HG03108 (cell line): ENCODE measurements around the gene ZBTB12.
A peak's percentile ranks its signal among the peaks of the same experiment; 100 is the strongest.
"Not testable (repeated sequence)": the region's sequence is repeated elsewhere in the genome, so short reads cannot be mapped to it uniquely, and the experiment has no call there.

Source experiments
- ATAC-seq: cut with Tn5 transposase; IDR thresholded peaks from one replicate; pipeline ENCODE4 v1.9.1; 2021; ENCODE audit warnings: moderate library complexity; ENCODE audit not compliant: unreplicated experiment

Gene ZBTB12, protein sequence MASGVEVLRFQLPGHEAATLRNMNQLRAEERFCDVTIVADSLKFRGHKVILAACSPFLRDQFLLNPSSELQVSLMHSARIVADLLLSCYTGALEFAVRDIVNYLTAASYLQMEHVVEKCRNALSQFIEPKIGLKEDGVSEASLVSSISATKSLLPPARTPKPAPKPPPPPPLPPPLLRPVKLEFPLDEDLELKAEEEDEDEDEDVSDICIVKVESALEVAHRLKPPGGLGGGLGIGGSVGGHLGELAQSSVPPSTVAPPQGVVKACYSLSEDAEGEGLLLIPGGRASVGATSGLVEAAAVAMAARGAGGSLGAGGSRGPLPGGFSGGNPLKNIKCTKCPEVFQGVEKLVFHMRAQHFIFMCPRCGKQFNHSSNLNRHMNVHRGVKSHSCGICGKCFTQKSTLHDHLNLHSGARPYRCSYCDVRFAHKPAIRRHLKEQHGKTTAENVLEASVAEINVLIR

DNA sequence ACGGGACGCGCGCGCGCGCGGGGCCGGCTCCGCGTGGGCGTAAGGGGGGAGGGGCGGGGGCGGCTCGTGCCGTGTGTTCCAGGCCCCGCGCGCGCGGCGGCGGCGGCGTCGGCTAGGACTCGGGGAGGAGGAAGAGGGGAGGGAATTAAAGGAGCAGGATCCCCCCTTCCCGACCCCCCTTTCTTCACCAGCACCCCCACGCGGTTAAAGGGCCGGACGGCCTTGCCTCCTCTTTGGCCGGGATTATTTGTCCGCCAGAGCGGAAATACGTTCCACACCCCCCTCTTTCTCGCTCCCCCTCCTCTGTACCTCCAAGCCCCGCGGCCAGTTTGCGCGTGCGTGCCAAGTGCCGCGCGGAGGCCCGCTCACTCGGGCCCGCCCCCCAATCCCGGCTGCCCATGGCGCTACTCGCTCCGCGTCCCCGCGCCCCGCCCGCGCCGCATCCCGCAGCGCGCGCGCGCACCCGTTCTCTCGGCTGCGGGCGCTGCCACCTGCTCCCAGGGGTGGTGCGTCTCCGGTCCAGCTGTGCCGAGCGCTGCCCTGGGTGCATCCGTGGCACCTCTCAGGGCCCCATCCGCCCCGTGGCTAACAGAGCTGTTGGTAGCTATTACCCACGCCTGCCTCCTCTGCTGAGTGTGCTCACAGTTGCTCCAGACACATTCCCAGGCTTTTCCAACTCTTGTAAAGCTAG is at the start of gene ZBTB12:
ZBTB12 (minus strand) TSS at position 134 of the 691 bp plus-strand sequence. CDS start 781 bp downstream, outside the sequence.
- peak; percentile 47 for ATAC-seq

DNA sequence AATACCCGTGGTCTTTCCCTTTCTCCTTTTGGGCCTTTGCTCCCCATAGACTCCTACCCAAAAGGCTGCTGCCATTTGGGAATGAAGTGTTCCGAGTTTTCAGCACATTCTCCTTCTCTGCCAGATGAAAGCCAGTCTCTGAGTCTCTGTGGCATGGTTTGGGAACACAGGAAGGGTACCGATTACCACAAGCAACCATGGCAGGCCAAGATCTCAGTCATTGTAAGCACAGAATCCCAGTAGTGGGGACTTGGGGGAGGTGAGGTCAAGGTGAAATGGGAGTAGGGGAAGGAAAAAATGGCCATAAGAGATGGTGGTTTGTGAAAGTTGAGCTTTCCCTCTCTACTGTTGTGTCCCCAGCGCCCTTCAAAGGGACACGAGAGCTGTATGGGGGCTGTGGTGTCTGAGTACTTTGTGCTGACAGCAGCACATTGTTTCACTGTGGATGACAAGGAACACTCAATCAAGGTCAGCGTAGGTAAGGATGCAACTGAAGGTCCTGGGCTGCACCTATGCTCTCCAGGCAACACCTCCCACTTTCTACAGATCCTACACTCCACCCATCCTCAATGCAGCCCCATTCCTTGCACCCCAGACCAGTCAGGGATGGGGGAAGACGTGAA is 48.2 kb upstream of the ZBTB12 start:
- no peak for ATAC-seq

DNA sequence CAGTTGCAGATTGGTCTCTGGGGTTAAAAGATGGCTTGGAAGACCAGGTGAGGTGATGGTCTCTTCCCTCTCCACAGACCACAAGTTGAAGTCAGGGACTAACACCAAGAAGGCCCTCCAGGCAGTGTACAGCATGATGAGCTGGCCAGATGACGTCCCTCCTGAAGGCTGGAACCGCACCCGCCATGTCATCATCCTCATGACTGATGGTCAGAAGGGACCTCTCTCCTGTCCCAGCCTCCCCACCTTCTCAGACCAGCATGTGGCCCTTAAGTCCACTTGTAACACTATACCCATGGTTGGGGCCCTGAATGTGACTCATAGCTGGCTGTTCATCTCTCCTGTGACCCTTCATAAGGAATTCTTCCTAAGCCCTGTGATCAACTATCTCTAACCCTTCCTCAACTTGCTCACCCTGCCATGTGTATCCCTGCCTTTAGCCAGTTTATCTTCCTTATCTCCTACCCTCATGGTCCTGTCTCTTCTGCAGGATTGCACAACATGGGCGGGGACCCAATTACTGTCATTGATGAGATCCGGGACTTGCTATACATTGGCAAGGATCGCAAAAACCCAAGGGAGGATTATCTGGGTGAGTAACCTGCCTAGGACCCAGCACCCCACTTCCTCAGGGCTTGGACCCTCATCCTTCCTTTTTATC is 47.0 kb upstream of the ZBTB12 start:
- no peak for ATAC-seq

DNA sequence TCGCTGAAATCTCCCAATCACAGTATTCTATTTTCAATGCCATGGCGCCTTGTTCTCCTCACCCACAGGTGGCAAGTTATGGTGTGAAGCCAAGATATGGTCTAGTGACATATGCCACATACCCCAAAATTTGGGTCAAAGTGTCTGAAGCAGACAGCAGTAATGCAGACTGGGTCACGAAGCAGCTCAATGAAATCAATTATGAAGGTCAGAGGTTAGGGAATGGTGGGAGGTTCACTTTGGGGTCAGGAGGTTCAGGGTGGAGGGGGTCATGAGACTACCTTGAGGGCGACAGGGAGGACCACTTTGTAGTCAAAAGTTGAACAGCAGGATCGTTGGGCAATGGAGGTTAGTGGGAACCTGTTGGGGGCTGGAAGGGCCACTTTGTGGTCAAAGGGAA is 46.4 kb upstream of the ZBTB12 start:
- no peak for ATAC-seq

DNA sequence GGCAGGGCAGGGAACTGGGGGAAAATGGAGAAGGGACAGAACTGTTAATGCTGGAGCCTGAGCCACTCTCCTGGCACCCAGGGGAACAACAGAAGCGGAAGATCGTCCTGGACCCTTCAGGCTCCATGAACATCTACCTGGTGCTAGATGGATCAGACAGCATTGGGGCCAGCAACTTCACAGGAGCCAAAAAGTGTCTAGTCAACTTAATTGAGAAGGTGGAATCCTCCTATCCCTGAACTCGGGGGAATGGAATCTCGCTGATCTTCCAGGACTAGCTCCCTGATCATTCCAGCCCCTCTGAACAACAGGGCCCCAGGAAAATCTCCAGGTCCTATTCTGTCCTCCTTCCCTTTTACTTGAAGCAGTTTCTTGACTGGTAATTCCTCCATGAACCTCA is 46.0 kb upstream of the ZBTB12 start:
- ATAC-seq = no peak

DNA sequence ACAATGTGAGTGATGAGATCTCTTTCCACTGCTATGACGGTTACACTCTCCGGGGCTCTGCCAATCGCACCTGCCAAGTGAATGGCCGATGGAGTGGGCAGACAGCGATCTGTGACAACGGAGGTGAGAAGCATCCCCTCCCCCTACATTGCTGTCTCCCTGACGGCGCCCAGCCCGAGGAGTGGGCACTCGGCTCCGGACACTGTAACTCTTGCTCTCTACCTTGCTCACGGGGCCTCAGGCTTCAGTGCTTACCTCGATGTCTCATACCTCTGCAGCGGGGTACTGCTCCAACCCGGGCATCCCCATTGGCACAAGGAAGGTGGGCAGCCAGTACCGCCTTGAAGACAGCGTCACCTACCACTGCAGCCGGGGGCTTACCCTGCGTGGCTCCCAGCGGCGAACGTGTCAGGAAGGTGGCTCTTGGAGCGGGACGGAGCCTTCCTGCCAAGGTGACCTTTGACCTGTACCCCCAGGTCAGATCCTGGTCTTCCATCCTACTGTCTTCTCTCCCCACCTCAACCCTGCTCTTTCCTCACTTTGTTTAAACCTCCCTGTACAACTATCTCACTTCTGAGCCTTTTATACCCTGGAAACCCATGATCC is 45.3 kb upstream of the ZBTB12 start:
- ATAC-seq = no peak

DNA sequence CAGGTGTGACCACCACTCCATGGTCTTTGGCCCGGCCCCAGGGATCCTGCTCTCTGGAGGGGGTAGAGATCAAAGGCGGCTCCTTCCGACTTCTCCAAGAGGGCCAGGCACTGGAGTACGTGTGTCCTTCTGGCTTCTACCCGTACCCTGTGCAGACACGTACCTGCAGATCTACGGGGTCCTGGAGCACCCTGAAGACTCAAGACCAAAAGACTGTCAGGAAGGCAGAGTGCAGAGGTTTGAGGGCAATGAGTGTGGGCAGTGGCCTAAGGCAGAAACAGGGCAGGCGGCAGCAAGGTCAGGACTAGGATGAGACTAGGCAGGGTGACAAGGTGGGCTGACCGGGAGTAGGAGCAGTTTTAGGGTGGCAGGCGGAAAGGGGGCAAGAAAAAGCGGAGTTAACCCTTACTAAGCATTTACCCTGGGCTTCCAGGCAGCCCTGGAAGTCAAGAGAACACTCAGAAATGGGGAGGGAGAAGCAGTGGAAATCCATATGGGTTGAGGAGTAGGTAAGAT is 44.5 kb upstream of the ZBTB12 start:
- ATAC-seq = no peak

DNA sequence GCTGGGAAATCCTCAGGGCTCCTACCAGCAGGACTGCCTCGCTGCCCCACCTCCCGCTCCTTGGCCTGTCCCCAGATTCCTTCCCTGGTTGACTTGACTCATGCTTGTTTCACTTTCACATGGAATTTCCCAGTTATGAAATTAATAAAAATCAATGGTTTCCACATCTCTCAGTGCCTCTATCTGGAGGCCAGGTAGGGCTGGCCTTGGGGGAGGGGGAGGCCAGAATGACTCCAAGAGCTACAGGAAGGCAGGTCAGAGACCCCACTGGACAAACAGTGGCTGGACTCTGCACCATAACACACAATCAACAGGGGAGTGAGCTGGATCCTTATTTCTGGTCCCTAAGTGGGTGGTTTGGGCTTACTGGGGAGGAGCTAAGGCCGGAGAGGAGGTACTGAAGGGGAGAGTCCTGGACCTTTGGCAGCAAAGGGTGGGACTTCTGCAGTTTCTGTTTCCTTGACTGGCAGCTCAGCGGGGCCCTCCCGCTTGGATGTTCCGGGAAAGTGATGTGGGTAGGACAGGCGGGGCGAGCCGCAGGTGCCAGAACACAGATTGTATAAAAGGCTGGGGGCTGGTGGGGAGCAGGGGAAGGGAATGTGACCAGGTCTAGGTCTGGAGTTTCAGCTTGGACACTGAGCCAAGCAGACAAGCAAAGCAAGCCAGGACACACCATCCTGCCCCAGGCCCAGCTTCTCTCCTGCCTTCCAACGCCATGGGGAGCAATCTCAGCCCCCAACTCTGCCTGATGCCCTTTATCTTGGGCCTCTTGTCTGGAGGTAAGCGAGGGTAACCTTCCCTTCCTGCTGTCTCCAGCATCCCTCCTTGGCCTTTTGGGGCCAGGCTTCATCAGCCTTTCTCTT is 43.9 kb upstream of the ZBTB12 start, which contains the start of gene CFB:
CFB (plus strand) TSS at position 589 of the 863 bp plus-strand sequence; CDS start at position 716, 127 bp downstream.
- no peak for ATAC-seq

DNA sequence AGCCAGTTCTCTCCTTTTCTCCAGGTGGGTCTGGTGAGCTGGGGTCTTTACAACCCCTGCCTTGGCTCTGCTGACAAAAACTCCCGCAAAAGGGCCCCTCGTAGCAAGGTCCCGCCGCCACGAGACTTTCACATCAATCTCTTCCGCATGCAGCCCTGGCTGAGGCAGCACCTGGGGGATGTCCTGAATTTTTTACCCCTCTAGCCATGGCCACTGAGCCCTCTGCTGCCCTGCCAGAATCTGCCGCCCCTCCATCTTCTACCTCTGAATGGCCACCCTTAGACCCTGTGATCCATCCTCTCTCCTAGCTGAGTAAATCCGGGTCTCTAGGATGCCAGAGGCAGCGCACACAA is 43.2 kb upstream of the ZBTB12 start:
- ATAC-seq = no peak

DNA sequence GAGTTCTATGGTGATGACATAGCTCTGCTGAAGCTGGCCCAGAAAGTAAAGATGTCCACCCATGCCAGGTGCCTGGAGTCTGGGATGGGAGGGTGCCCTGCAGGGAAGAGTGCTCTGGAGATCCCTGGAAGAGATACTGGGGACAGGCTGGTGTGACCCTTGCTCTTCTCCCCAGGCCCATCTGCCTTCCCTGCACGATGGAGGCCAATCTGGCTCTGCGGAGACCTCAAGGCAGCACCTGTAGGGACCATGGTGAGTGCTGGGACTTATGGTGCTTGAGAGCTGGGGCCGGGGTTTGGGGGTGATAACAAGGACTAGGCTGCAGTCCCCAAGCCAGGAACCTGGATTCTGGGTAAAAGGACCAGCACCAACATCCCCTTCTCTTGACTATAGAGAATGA is 41.9 kb upstream of the ZBTB12 start:
- ATAC-seq = no peak

DNA sequence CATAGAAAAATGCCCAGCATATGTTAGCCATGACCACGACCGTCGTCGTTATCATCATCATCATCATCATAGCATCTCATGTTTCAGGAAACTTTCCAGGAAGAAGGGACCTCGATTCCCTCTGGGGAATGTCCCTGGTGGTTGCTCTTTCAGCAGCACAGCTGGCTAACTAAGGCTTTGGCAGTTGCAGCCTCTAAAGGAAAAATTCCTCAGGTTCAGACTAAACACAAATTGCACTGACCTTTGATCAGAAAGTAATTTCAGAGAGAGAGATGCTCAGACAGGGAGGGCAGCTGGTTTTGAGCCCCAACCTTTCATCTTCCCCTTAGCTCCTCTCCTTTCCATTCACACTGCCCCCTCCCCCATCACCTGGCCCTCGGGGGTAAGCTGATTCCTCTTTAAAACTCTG is 38.4 kb upstream of the ZBTB12 start:
- no peak for ATAC-seq

DNA sequence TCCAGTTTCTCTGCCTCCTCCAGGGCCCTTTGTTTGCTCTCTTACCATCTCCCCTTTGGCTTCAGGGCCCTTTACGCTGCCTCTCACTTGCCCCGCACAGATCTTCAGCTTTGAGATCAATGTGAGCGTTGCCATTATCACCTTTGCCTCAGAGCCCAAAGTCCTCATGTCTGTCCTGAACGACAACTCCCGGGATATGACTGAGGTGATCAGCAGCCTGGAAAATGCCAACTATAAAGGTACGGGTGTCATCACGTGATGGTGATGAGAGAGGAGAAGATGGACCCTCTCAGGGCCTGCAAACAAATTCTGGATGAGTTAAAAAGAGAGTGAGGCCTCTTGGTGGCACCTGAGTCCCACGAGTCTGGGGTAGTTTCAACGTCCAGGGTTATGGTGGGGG is 33.9 kb upstream of the ZBTB12 start:
- no peak for ATAC-seq

DNA sequence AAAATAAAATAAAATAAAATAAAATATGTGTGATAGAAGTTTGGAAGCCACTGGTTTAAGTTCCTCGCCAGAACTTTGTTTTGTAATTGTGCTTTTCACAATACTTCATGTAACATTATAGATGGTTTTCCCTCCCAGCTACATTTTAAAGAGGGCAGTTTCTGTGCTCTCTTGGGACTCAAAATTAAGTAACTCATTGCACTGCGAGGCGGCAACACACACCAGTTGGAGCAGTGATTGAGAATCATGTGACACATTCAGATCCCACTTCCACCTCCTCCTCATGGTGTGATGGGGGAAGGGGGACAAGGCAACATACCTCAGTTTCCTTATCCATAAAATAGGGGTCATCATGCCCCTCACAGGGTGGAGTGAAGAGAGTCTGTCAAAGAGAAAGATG is 33.1 kb upstream of the ZBTB12 start:
- no peak for ATAC-seq

DNA sequence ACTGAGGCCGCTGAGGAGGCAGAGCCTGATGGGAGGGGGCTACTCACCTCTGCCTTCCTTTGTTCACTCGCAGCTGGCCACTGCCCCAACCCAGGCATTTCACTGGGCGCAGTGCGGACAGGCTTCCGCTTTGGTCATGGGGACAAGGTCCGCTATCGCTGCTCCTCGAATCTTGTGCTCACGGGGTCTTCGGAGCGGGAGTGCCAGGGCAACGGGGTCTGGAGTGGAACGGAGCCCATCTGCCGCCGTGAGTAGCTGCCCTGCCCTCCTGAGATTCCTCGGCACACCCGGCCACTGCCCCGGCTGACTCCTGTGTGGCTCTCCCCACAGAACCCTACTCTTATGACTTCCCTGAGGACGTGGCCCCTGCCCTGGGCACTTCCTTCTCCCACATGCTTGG is 31.7 kb upstream of the ZBTB12 start:
- ATAC-seq = no peak

DNA sequence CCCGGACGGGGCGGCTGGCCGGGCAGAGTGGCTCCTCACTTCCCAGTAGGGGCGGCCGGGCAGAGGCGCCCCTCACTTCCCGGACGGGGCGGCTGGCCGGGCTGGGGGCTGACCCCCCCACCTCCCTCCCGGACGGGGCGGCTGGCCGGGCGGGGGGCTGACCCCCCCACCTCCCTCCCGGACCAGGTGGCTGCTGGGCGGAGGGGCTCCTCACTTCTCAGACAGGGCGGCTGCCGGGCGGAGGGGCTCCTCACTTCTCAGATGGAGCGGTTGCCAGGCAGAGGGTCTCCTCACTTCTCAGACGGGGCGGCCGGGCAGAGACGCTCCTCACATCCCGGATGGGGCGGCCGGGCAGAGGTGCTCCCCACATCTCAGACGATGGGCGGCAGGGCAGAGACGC is 30.3 kb upstream of the ZBTB12 start:
- not testable (repeated sequence) for ATAC-seq

DNA sequence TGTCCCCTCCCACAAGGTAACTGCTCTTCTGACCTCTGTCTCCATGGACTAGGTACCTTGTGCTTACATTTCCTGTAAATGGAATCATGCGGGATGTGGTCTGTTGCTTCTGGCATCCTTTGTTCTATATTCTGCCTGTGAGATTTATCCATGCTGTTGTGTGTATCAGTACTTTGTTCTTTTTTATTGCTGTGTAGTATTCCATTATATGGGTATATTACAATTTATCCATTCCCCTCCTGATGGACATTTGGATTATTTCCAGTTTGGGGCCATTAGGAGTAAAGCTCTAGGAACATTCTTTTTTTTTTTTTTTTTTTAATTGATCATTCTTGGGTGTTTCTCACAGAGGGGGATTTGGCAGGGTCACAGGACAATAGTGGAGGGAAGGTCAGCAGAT is 29.1 kb upstream of the ZBTB12 start:
- ATAC-seq = no peak

DNA sequence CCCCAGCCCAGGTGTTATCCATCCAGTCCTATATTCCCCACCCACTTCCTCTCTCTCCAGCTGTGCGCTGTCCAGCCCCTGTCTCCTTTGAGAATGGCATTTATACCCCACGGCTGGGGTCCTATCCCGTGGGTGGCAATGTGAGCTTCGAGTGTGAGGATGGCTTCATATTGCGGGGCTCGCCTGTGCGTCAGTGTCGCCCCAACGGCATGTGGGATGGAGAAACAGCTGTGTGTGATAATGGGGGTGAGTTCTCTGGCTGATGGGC is 26.7 kb upstream of the ZBTB12 start:
- no peak for ATAC-seq

DNA sequence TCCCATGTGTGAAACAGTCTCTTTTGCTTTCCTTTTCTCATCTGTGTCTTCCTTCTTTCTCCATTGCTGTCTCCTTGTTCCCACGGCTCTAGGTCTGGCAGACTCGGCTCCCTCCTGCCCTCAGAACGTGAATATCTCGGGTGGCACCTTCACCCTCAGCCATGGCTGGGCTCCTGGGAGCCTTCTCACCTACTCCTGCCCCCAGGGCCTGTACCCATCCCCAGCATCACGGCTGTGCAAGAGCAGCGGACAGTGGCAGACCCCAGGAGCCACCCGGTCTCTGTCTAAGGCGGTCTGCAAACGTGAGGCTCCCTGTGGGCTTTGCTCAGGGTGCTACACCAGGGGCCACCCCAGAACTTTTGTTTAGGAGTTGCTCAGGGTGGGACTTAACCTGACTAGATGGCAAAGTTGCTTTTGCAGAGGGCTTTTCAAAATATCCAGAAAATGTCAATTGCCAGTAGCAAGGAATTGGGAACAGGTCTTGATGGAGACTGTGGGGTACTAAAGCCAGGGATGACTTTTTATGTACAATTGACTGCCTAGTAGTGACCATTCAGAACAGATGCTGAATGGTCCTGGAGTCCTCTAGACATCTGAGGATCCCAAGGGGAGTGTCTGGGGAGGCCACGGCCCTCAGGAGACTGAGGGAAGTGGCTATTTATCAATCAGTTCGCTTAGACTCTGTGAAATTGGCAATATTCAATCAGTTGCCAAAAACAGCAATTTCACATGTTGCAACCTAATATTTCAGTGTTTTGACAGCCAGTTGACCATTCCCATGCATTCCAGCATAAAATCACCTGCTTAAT is 26.2 kb upstream of the ZBTB12 start:
- ATAC-seq = no peak

DNA sequence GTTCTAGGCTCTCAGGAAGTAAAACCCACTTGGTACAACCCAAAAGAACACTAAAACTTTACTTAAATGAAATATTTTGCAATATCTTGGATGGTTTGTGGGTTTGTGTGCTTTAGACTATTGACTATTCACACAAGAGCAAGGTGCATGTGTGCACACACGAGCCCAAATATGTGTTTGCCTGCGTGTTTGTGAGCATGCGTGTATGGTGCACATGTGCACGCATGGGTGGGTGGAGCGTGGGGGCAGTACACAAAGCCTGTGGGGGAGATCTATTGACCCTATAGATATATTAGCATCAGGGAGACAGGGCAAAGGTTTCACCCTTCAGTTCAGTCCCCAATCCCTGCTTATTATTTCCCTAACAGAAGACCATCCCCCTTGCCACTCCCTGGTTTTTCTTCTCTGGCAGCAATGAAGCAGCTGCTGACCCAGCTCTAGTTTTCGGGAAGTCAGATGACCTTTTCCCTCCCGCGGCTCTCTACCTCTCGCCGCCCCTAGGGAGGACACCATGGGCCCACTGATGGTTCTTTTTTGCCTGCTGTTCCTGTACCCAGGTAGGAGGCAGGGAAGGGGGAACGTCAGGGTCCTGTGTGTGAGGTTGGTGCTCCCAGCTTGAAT is 25.5 kb upstream of the ZBTB12 start, which contains the start of gene C2:
C2 (plus strand) TSS at position 476 of the 621 bp plus-strand sequence; CDS start at position 512, 36 bp downstream.
- ATAC-seq = no peak
